Uterine smooth muscle cell (primary cell): Measurements from ENCODE around the gene PAGR1. TPM values are rescaled to one million over a fixed set of nuclear protein-coding genes. Genes with fewer than 3 reads are reported as not detected.

ENCODE experiments used
- total RNA-seq: library from RNA; depleted of rRNA; stranded (reverse); fragments of >200 nt; gene quantifications from 2 replicates; pipeline ENCODE4 v1.2.3, GENCODE V29; 2014

Gene PAGR1
- 21.1 and 30.1 TPM in 2 replicates for total RNA-seq

GRCh38 chr16:29815793-29816693, at the start of gene PAGR1:
Gene PAGR1 (plus strand): TSS chr16:29816152. CDS start chr16:29816526, 374 bp downstream.

GRCh38 chr16:29777576-29778350, 38.2 kb upstream of the PAGR1 start, which contains the start of gene ZG16:
Gene ZG16 (plus strand): TSS chr16:29778256. CDS start chr16:29779267, 1,011 bp downstream.

GRCh38 chr16:29790183-29790948, 25.6 kb upstream of the PAGR1 start, which contains the start of gene KIF22:
Gene KIF22 (plus strand): TSS chr16:29790751. CDS start chr16:29790760, 9 bp downstream.

GRCh38 chr16:29806099-29806579, 9.8 kb upstream of the PAGR1 start, which contains the start of gene MAZ:
Gene MAZ (plus strand): TSS chr16:29806529. CDS start chr16:29806702, 173 bp downstream.

DNA sequence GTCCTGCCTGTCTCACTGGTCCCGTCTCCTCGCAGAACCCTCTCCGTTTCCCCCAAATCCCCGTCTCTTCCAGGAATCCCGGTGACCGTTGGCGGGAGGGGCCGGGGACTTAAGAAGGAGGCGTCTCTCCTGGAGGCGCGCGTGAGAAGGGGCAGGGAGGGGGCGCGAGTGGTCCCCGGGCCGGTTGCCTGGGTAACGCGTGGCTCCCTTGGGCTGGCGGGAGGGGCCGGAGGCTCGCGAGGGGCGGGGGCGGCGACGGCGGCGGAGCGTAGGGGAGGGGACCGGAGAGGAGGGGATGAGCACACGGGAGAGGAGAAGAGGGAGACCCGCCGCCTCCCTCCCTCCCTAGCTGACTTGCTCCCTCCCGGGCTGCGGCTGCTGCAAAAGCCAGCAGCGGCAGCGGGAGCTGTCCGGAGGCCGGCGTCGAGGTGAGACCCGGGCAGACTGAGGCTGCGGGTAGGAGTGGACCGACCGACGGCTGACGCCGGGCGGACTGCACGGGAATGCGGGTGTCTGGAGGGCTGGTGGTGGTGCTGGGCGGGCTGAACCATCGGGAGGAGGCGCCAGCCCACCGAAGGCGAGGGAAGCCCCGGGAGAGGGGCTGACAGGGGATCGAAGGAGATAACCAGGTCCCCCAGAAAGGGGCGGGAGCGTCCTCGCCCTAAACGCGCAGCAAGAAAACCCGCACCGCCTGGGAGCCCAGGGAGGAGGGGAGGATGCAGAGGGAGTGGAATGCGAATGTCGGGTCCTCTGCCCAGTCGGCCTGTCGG, 3.9 kb upstream of the PAGR1 start, which contains the start of gene PRRT2:
PRRT2 (plus strand) TSS at position 298 of the 770 bp plus-strand sequence. CDS start 862 bp downstream, outside the sequence.

GRCh38 chr16:29820271-29820701, 4.3 kb downstream of the PAGR1 start, which contains the start of gene MVP:
Gene MVP (plus strand): TSS chr16:29820462. CDS start chr16:29830550, 10,088 bp downstream.

DNA sequence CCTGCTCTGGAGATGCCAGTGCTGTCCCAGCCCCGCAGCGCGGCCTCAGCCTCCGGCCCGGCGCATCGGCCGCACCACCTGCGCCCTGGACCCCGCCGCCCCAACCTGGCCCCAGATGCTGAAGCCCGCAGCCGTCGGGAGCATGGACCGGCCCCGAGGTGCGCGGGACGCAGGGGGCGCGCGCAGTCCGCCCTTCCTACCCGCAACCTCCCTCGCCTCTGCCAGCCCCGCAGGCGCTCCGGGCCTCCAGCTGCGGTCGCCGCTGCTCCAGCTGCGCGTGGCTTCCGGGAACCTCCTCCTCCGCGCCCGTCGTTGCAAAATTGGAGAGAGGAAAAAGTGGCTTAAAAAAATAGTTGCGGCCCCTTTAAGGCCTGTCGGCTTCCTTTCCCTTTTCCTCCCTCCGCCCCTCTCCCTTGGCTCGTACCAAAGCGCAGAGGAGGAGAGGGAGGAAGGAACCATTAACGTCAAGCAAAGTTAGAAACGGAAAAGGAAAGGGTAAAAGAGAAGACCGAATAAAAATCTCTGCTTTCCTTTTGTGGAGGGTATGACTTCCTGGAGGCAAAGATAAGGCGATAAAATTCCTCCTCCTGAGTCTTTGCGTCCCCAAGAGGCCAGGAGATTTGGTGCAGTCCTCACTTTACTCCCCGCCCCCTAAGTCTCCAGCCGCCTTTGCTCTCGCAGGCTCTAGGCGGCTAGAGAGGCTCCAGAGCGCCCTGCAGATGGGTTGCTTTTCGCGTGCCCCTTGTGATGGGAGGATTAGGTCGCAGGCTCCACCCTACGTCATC, 47.1 kb downstream of the PAGR1 start, which contains the start of gene CDIPT:
CDIPT (minus strand) TSS at position 343 of the 785 bp plus-strand sequence. CDS start 369 bp downstream, outside the sequence.

Other genes starting within 250 kb of the PAGR1 start
- not detected in 2 replicates for gene SPN, start 152.9 kb upstream of the PAGR1 start, total RNA-seq
- 101 and 156 TPM in 2 replicates for gene QPRT, start 137.0 kb upstream of the PAGR1 start, total RNA-seq
- gene C16orf54, start 70.2 kb upstream of the PAGR1 start, total RNA-seq: not detected in 2 replicates
- gene ZG16, start 37.9 kb upstream of the PAGR1 start, total RNA-seq: not detected in 2 replicates
- gene KIF22, start 25.4 kb upstream of the PAGR1 start, total RNA-seq: 33.2 and 134 TPM in 2 replicates
- 128 and 170 TPM in 2 replicates for gene MAZ, start 9.6 kb upstream of the PAGR1 start, total RNA-seq
- 1.8 and 2.9 TPM in 2 replicates for gene PRRT2, start 4.0 kb upstream of the PAGR1 start, total RNA-seq
- 413 and 417 TPM in 2 replicates for gene MVP, start 4.3 kb downstream of the PAGR1 start, total RNA-seq
- 59.4 and 102 TPM in 2 replicates for gene CDIPT, start 47.1 kb downstream of the PAGR1 start, total RNA-seq
- 2.1 and 10.0 TPM in 2 replicates for gene SEZ6L2, start 83.4 kb downstream of the PAGR1 start, total RNA-seq
- gene ASPHD1, start 84.3 kb downstream of the PAGR1 start, total RNA-seq: 9.1 and 9.4 TPM in 2 replicates
- gene KCTD13, start 110.1 kb downstream of the PAGR1 start, total RNA-seq: 13.2 and 14.3 TPM in 2 replicates
- gene TMEM219, start 145.9 kb downstream of the PAGR1 start, total RNA-seq: 49.6 and 86.6 TPM in 2 replicates
- 56.2 and 62.0 TPM in 2 replicates for gene TAOK2, start 157.7 kb downstream of the PAGR1 start, total RNA-seq
- 9.0 and 15.5 TPM in 2 replicates for gene HIRIP3, start 179.5 kb downstream of the PAGR1 start, total RNA-seq
- 17.2 and 47.3 TPM in 2 replicates for gene INO80E, start 180.1 kb downstream of the PAGR1 start, total RNA-seq
- 0.22 and 0.62 TPM in 2 replicates for gene DOC2A, start 194.9 kb downstream of the PAGR1 start, total RNA-seq
- not detected in 2 replicates for gene C16orf92, start 207.0 kb downstream of the PAGR1 start, total RNA-seq
- gene TLCD3B, start 215.1 kb downstream of the PAGR1 start, total RNA-seq: 0.22 TPM in 1 of 2 replicates, not detected in the other
- gene ALDOA, start 249.6 kb downstream of the PAGR1 start, total RNA-seq: 528 and 721 TPM in 2 replicates